Keratinocyte (primary cell): Measurements from ENCODE around the gene TMEM74B. TPM values are rescaled to one million over a fixed set of nuclear protein-coding genes. Genes with fewer than 3 reads are reported as not detected.
A peak's percentile ranks its signal among the peaks of the same experiment; 100 is the strongest.

Experiments used
- DNase-seq: peaks from one replicate; pipeline ENCODE4 v3.0.0-alpha.2; 2011; ENCODE audit warnings: low read depth, missing footprints, low spot score
- FAIRE-seq: peaks from 2 replicates; lab custom pipeline; 2011; peaks lifted over from hg19 to GRCh38; lab: Jason Lieb, UNC
- H2AFZ ChIP-seq: 2 replicates; pipeline ENCODE4 v1.6.0; 2012; ENCODE audit warnings: low read length, control low read depth, inconsistent platforms; ENCODE audit not compliant: control insufficient read depth
- H3K27ac ChIP-seq: 2 replicates; pipeline ENCODE4 v1.5.1; 2011; ENCODE audit warnings: low read length; ENCODE audit not compliant: control insufficient read depth, insufficient read depth
- H3K27me3 ChIP-seq: 3 replicates; pipeline ENCODE4 v1.6.0; 2011; ENCODE audit warnings: low read length; ENCODE audit not compliant: control insufficient read depth, insufficient read depth; ENCODE audit errors: extremely low read depth
- H3K36me3 ChIP-seq, 2 experiments: 2 replicates in 1 of 2; 3 replicates in 1 of 2; pipeline ENCODE4 v1.5.1; 2011; ENCODE audit warnings: low read length in 2 of 2, mild to moderate bottlenecking in 1 of 2; ENCODE audit not compliant: control insufficient read depth in 2 of 2, insufficient read depth in 2 of 2; ENCODE audit errors: extremely low read depth in 1 of 2
- H3K4me1 ChIP-seq: 3 replicates; pipeline ENCODE4 v1.5.1; 2011; ENCODE audit warnings: low read length; ENCODE audit not compliant: control insufficient read depth, insufficient read depth; ENCODE audit errors: extremely low read depth
- H3K4me2 ChIP-seq: 3 replicates; pipeline ENCODE4 v1.6.0; 2011; ENCODE audit warnings: low read depth, low read length; ENCODE audit not compliant: control insufficient read depth, insufficient read depth; ENCODE audit errors: extremely low read depth
- H3K4me3 ChIP-seq, 3 experiments: fragments of 200-600 bp in 1 of 3; sonication (generic) in 1 of 3; 2 replicates in 2 of 3; 3 replicates in 1 of 3; pipeline ENCODE4 v1.5.1; 2011 to 2016; ENCODE audit warnings: low read length in 3 of 3, mild to moderate bottlenecking in 3 of 3, control low read depth in 2 of 3, inconsistent platforms in 1 of 3, low read depth in 1 of 3, mixed read lengths in 1 of 3, mixed run types in 1 of 3, moderate library complexity in 1 of 3; ENCODE audit not compliant: control insufficient read depth in 2 of 3, insufficient read depth in 2 of 3; ENCODE audit errors: extremely low read depth in 1 of 3
- H3K79me2 ChIP-seq: 2 replicates; pipeline ENCODE4 v1.6.0; 2012; ENCODE audit warnings: low read length; ENCODE audit not compliant: control insufficient read depth, insufficient read depth
- H3K9ac ChIP-seq: 3 replicates; pipeline ENCODE4 v1.6.0; 2011; ENCODE audit warnings: low read length; ENCODE audit not compliant: control insufficient read depth, insufficient read depth; ENCODE audit errors: extremely low read depth
- H3K9me1 ChIP-seq: 3 replicates; pipeline ENCODE4 v1.6.0; 2011; ENCODE audit warnings: low read length; ENCODE audit not compliant: control insufficient read depth, insufficient read depth; ENCODE audit errors: extremely low read depth
- H3K9me3 ChIP-seq: 2 replicates; pipeline ENCODE4 v1.5.1; 2012; ENCODE audit warnings: low read depth, low read length; ENCODE audit not compliant: control insufficient read depth
- H4K20me1 ChIP-seq: 3 replicates; pipeline ENCODE4 v1.6.0; 2011; ENCODE audit warnings: low read length; ENCODE audit not compliant: control insufficient read depth, insufficient read depth; ENCODE audit errors: extremely low read depth
- CTCF ChIP-seq, 3 experiments: IDR thresholded peaks in 1 of 3; conservative IDR thresholded peaks in 1 of 3; optimal IDR thresholded peaks in 1 of 3; 2 replicates in 2 of 3; 3 replicates in 1 of 3; pipeline versions ENCODE3 to v1.5.1; 2011; ENCODE audit warnings: low read length in 3 of 3, mild to moderate bottlenecking in 3 of 3, moderate library complexity in 2 of 3, control low read depth in 1 of 3, inconsistent platforms in 1 of 3; ENCODE audit not compliant: insufficient read depth in 2 of 3; ENCODE audit errors: extremely low read depth in 1 of 3
- EZH2 ChIP-seq: IDR thresholded peaks from one replicate; pipeline ENCODE4 v1.6.1; 2012; ENCODE audit warnings: inconsistent platforms, mild to moderate bottlenecking, low read length, moderate library complexity
- dilution Hi-C: fragments of 300-500 bp; cut with MboI; formaldehyde crosslinking; loops from one replicate; pipeline ENCODE4 v1.7.0; 2020; ENCODE audit warnings: low sequenced_read_pairs; ENCODE audit not compliant: extremely low pct_ligation_motif_present
- polyA plus RNA-seq, 5 experiments: library from polyadenylated mRNA; depleted of rRNA in 3 of 5; stranded (reverse) in 3 of 5; stranded (forward) in 1 of 5; unstranded in 1 of 5; fragments of >200 nt; gene quantifications; 1 replicate in 1 of 5; 2 replicates in 3 of 5; 3 replicates in 1 of 5; pipeline versions ENCODE4 v1.2.1 to v1.2.3, GENCODE V29; 2011 to 2012; ENCODE audit warnings: missing spikeins in 2 of 5, low read depth in 1 of 5, low replicate concordance in 1 of 5

Gene TMEM74B
- polyA plus RNA-seq, 1 donor (not counting 4 experiments of a cell fraction or from before 2014, with no cell fraction given): 0.58 TPM

DNA sequence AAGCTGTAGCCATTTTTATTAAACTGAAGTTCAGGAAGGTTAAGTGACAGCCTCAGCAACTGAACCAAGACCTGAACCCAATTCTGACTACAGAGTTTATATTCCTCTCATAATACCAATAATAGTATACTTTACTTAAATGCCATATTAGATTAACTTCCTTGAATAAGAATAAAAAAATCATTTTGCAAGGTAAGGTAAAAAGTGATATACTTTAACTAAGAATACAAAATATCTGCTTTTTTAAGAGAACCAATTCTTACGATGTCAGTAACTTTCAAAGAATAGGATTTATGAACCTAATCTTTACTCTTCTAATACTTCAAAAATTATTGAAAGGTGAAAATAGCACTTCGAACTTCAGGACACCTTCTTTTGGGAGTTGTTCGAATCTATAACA lies 44.8 kb upstream of the TMEM74B start:
- Histone ChIP-seq H4K20me1 (no peaks in the 10 kb centered on the region), H2AFZ (no peak overlapping the region), H3K4me3 (no peak overlapping the region), H3K9ac (no peak overlapping the region), H3K27me3 (peaks cover 25% of the 10 kb centered on the region), H3K27ac (no peak overlapping the region), H3K4me1 (peaks cover 3% of the 10 kb centered on the region), H3K4me2 (no peak overlapping the region), H3K79me2 (no peaks in the 10 kb centered on the region), H3K36me3 (no peaks in the 10 kb centered on the region), H3K9me1 (no peaks in the 10 kb centered on the region), H3K9me3 (no peaks in the 10 kb centered on the region)
- TF ChIP-seq CTCF (optimal IDR thresholded peaks at IDR 0.05 in 1 of 3, IDR thresholded peaks at IDR 0.05 in 1 of 3, conservative IDR thresholded peaks at IDR 0.05 in 1 of 3; ENCODE audit: extremely low read depth in 1 of 3, insufficient read depth in 2 of 3, low read length in 3 of 3) (no peak), EZH2 (no peak)
- dilution Hi-C loops: no loop called here
- DNase-seq (no peak), FAIRE-seq (no peak)

GRCh38 chr20:1225783-1226654 lies 41.2 kb upstream of the TMEM74B start, which contains the start of gene RAD21L1:
Gene RAD21L1, plus strand, starts transcription at chr20:1226044. Its CDS starts 2,410 bp downstream, at chr20:1228454.
- Histone ChIP-seq H3K79me2 (no peaks in the 10 kb centered on the region), H4K20me1 (no peaks in the 10 kb centered on the region), H3K9me1 (no peaks in the 10 kb centered on the region), H3K9me3 (no peaks in the 10 kb centered on the region), H3K36me3 (no peaks in the 10 kb centered on the region), H3K4me1 (peaks cover 3% of the 10 kb centered on the region), H3K27ac (no peak within 1 kb of the TSS), H2AFZ (peak within 1 kb of the TSS; percentile 84), H3K4me2 (peak within 1 kb of the TSS; percentile 94), H3K9ac (peak within 1 kb of the TSS; percentile 58), H3K27me3 (peaks cover 24% of the 10 kb centered on the region), H3K4me3 (peak within 1 kb of the TSS; percentile 40 to 75 (median 70))
- TF ChIP-seq EZH2 (peak; percentile 27), CTCF (optimal IDR thresholded peaks at IDR 0.05 in 1 of 3, IDR thresholded peaks at IDR 0.05 in 1 of 3, conservative IDR thresholded peaks at IDR 0.05 in 1 of 3; ENCODE audit: extremely low read depth in 1 of 3, insufficient read depth in 2 of 3, low read length in 3 of 3) (no peak)
- FAIRE-seq (no peak), DNase-seq (no peak)
- dilution Hi-C loops: no loop called here
